GM18858 (cell line): ENCODE measurements around the gene PBX4.

ENCODE experiments used
- ATAC-seq: cut with Tn5 transposase; IDR thresholded peaks from one replicate; pipeline ENCODE4 v1.9.1; 2021; ENCODE audit not compliant: unreplicated experiment

Gene PBX4

GRCh38 chr19:19649580-19649995, 31.1 kb upstream of the PBX4 start:
- no peak for ATAC-seq

- no peak for ATAC-seq
These were observed 30.7 kb upstream of the PBX4 start for GRCh38 chr19:19649155-19649554.

GRCh38 chr19:19647037-19647835, 28.7 kb upstream of the PBX4 start:
- no peak for ATAC-seq

GRCh38 chr19:19645233-19645870, 26.9 kb upstream of the PBX4 start:
- no peak for ATAC-seq

- ATAC-seq: no peak
These were observed 25.5 kb upstream of the PBX4 start for GRCh38 chr19:19644054-19644388.

GRCh38 chr19:19643158-19644053, 24.9 kb upstream of the PBX4 start, which contains the start of gene GMIP:
TSS of gene GMIP (minus strand) at chr19:19643657. CDS start at chr19:19643529, 128 bp downstream.
- no peak for ATAC-seq

- ATAC-seq: no peak
These were observed 24.1 kb upstream of the PBX4 start for GRCh38 chr19:19642506-19643157.

- no peak for ATAC-seq
These were observed 19.2 kb upstream of the PBX4 start for GRCh38 chr19:19637523-19638251.

- ATAC-seq: no peak
These were observed 18.7 kb upstream of the PBX4 start for GRCh38 chr19:19637186-19637522.

- no peak for ATAC-seq
These were observed 18.2 kb upstream of the PBX4 start for GRCh38 chr19:19636573-19637185.

- ATAC-seq: no peak
These were observed 16.8 kb upstream of the PBX4 start for GRCh38 chr19:19635313-19635702.

GRCh38 chr19:19634516-19635312, 16.2 kb upstream of the PBX4 start:
- no peak for ATAC-seq

GRCh38 chr19:19633711-19634515, 15.4 kb upstream of the PBX4 start:
- no peak for ATAC-seq

GRCh38 chr19:19632661-19633060, 14.2 kb upstream of the PBX4 start:
- no peak for ATAC-seq

GRCh38 chr19:19631346-19631745, 12.9 kb upstream of the PBX4 start:
- no peak for ATAC-seq

- no peak for ATAC-seq
These were observed 11.9 kb upstream of the PBX4 start for GRCh38 chr19:19630426-19630825.

- ATAC-seq: no peak
These were observed 11.6 kb upstream of the PBX4 start for GRCh38 chr19:19630062-19630414.

- no peak for ATAC-seq
These were observed 10.1 kb upstream of the PBX4 start for GRCh38 chr19:19628501-19629134.
